Spleen (tissue), 11 donors: ENCODE measurements around the gene ARL6IP4. TPM values are rescaled to one million over a fixed set of nuclear protein-coding genes. Genes with fewer than 3 reads are reported as not detected.
A peak's percentile ranks its signal among the peaks of the same experiment; 100 is the strongest.

Experiments
- DNase-seq: peaks from one replicate; pipeline ENCODE4 v3.0.0-alpha.2; 2020
- H3K27ac ChIP-seq, 8 donors: fragments of 200-600 bp; sonication (generic) in 7 of 8; 1 replicate in 4 of 8; 2 replicates in 4 of 8; pipeline versions ENCODE4 v1.5.0 to v1.8.0; 2016 to 2021; ENCODE audit warnings: inconsistent platforms in 4 of 8, mild to moderate bottlenecking in 4 of 8, moderate library complexity in 1 of 8
- H3K27me3 ChIP-seq, 7 donors: fragments of 200-600 bp; sonication (generic) in 6 of 7; replicated peaks in 1 of 7; 1 replicate in 4 of 7; 2 replicates in 3 of 7; pipeline versions ENCODE4 v1.5.0 to v1.8.0; 2016 to 2021; ENCODE audit warnings: inconsistent platforms in 3 of 7, mild to moderate bottlenecking in 1 of 7
- H3K36me3 ChIP-seq, 6 donors: fragments of 200-600 bp; sonication (generic) in 5 of 6; 1 replicate in 4 of 6; 2 replicates in 2 of 6; pipeline versions ENCODE4 v1.5.0 to v1.8.0; 2016 to 2021; ENCODE audit warnings: inconsistent platforms in 2 of 6
- H3K4me1 ChIP-seq, 6 donors: fragments of 200-600 bp; sonication (generic) in 5 of 6; 1 replicate in 3 of 6; 2 replicates in 3 of 6; pipeline versions ENCODE4 v1.5.0 to v1.8.0; 2016 to 2021; ENCODE audit warnings: inconsistent platforms in 3 of 6
- H3K4me3 ChIP-seq, 8 donors: fragments of 200-600 bp; sonication (generic) in 7 of 8; 1 replicate in 4 of 8; 2 replicates in 4 of 8; pipeline versions ENCODE4 v1.5.0 to v1.8.0; 2016 to 2021; ENCODE audit warnings: inconsistent platforms in 4 of 8, mild to moderate bottlenecking in 4 of 8, moderate library complexity in 2 of 8
- H3K9me3 ChIP-seq, 8 donors: fragments of 200-600 bp; sonication (generic) in 7 of 8; 1 replicate in 4 of 8; 2 replicates in 4 of 8; pipeline versions ENCODE4 v1.5.0 to v1.8.0; 2016 to 2021; ENCODE audit warnings: inconsistent platforms in 4 of 8
- POLR2A ChIP-seq, 3 donors: fragments of 450-650 bp; IDR thresholded peaks; one replicate each; pipeline ENCODE4 v1.5.1; 2017; ENCODE audit warnings: antibody characterized with exemption in 3 of 3, mild to moderate bottlenecking in 1 of 3
- POLR2AphosphoS5 ChIP-seq, 3 donors: sonication (generic); formaldehyde crosslinking; IDR thresholded peaks; one replicate each; pipeline ENCODE4 v1.5.1; 2017; ENCODE audit warnings: antibody characterized with exemption in 3 of 3
- WGBS, 5 donors: extraction: QIAGEN DNeasy Blood & Tissue Kit in 3 of 5; methylation state at CpG; one replicate each; pipeline versions ENCODE4 v1.1.5 to v1.1.7; 2013 to 2018; 5-methylcytosine and 5-hydroxymethylcytosine counted together
- intact Hi-C: fragments of 100-400 bp; cut with DNase I; formaldehyde crosslinking; loops from one replicate; pipeline ENCODE4 v1.15.0; 2023; ENCODE audit warnings: low total_unique reads
- polyA plus RNA-seq, 3 donors: library from polyadenylated mRNA; stranded (reverse); fragments of 200-250 nt; gene quantifications; one replicate each; pipeline ENCODE4 v1.2.1, GENCODE V29; 2013
- total RNA-seq, 7 donors: library from RNA; depleted of rRNA in 3 of 7; stranded (reverse); fragments of >200 nt in 3 of 7; fragmentation: NEBNext Ultra II Directional in 4 of 7; extraction: Animal tissue kit (Norgen Biotek cat#: 25700) in 4 of 7; gene quantifications; one replicate each; pipeline versions ENCODE4 v1.1.0 to v1.2.1, GENCODE V29; 2016 to 2021
- TF ChIP-seq, protein P1 (sequence below), 11 experiments: fragments of 200-600 bp in 7 of 11; fragments of 450-650 bp in 4 of 11; sonication (generic) in 4 of 11; IDR thresholded peaks in 8 of 11; conservative IDR thresholded peaks in 3 of 11; 1 replicate in 7 of 11; 2 replicates in 4 of 11; pipeline versions ENCODE4 v1.4.0 to v1.8.0; 2016 to 2021; ENCODE audit warnings: antibody characterized with exemption in 11 of 11, inconsistent platforms in 4 of 11, mild to moderate bottlenecking in 1 of 11
- donor health status: healthy with polysubstance abuse.
- donor health status: DM: no; HTN: no; CAD: no; lungs with moderate emphysema.
- donor health status: DM: no; HTN: no; CAD: no.
- donor health status: Bipolar disorder and iron deficiency.
- donor health status: healthy.
- donor health status: DM: no; HTN: no; CAD: no.
- donor health status: DM: yes; HTN: yes; CAD: no.

Gene ARL6IP4
- total and polyA plus RNA-seq, 10 donors: 150 to 419 (median 197) TPM

DNA sequence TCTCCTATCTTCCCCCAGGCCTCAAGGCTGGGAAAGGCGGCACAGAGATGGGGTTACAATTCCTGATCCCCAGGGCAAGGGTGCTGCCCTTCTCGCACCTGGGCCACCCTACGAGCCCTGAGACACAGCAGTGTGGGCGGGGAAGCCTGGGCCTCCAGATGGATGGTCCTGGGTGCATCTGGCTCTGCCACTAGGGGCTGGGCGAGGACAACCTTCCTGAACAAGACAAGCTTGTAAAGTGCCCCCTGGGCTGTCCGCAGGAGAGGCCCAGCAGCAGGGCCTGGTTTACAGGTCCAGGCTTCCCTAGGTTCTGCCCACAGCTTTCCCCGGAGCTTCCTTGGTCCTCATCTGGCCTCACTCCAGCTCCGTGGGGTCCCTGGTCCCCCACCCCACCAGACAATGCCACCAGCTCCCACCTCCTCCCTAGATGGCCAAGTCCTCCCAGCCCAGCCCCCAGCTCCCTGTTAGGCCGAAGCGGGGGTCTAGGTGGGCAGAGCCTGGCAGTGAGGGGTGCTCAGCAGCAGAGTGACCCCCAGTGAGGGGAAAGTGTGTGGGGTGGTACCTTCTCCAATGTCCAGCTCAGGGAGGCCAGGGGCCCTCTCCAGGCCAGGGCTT lies 8.9 kb downstream of the ARL6IP4 start:
- intact Hi-C loops: loop anchor here (10.0 kb wide), 1 partner anchor 155 kb away; no protein-coding TSS in a partner anchor

GRCh38 chr12:122989874-122990419 lies 9.5 kb downstream of the ARL6IP4 start:
- intact Hi-C loops: loop anchor here (10.0 kb wide), 1 partner anchor 155 kb away; no protein-coding TSS in a partner anchor
- WGBS, 5 donors: 88 to 98% (median 95%) methylated on average over 14 to 22 of the region's 22 CpGs
- no peak overlapping the region for H3K4me3 ChIP-seq
- H3K9me3 ChIP-seq: no peaks in the 10 kb centered on the region
- H3K36me3 ChIP-seq: peaks cover 0 to 65% (median 21%) of the 10 kb centered on the region in 6 donors
- H3K4me1 ChIP-seq: peaks cover 0 to 21% (median 13%) of the 10 kb centered on the region in 6 donors
- H3K27ac ChIP-seq: no peak overlapping the region
- no peak for DNase-seq
- TF ChIP-seq, protein P1, sequence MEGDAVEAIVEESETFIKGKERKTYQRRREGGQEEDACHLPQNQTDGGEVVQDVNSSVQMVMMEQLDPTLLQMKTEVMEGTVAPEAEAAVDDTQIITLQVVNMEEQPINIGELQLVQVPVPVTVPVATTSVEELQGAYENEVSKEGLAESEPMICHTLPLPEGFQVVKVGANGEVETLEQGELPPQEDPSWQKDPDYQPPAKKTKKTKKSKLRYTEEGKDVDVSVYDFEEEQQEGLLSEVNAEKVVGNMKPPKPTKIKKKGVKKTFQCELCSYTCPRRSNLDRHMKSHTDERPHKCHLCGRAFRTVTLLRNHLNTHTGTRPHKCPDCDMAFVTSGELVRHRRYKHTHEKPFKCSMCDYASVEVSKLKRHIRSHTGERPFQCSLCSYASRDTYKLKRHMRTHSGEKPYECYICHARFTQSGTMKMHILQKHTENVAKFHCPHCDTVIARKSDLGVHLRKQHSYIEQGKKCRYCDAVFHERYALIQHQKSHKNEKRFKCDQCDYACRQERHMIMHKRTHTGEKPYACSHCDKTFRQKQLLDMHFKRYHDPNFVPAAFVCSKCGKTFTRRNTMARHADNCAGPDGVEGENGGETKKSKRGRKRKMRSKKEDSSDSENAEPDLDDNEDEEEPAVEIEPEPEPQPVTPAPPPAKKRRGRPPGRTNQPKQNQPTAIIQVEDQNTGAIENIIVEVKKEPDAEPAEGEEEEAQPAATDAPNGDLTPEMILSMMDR (IDR thresholded peaks at IDR 0.05 in 8 of 11, conservative IDR thresholded peaks at IDR 0.05 in 3 of 11): no peak
- TF ChIP-seq POLR2AphosphoS5 (IDR thresholded peaks at IDR 0.05): no peak
- no peak for TF ChIP-seq POLR2A (IDR thresholded peaks at IDR 0.05)
- H3K27me3 ChIP-seq: no peaks in the 10 kb centered on the region

More for the DNA sequence above, 8.9 kb downstream of the ARL6IP4 start:
- no peak for DNase-seq
- WGBS, 5 donors: 90 to 97% (median 94%) methylated on average over 10 of the region's 10 CpGs
- H3K4me1 ChIP-seq: peaks cover 6 to 28% (median 20%) of the 10 kb centered on the region in 6 donors
- H3K27ac ChIP-seq: no peak overlapping the region
- H3K9me3 ChIP-seq: no peaks in the 10 kb centered on the region
- no peak overlapping the region for H3K4me3 ChIP-seq
- H3K27me3 ChIP-seq: no peaks in the 10 kb centered on the region
- TF ChIP-seq POLR2A (IDR thresholded peaks at IDR 0.05): no peak
- TF ChIP-seq, protein P1 (IDR thresholded peaks at IDR 0.05 in 8 of 11, conservative IDR thresholded peaks at IDR 0.05 in 3 of 11): no peak
- TF ChIP-seq POLR2AphosphoS5 (IDR thresholded peaks at IDR 0.05): no peak
- H3K36me3 ChIP-seq: peaks cover 0 to 65% (median 21%) of the 10 kb centered on the region in 6 donors

- H3K9me3 ChIP-seq: no peaks in the 10 kb centered on the region
- H3K4me1 ChIP-seq: peaks cover 0 to 15% (median 7%) of the 10 kb centered on the region in 6 donors
- no peak for DNase-seq
- no peaks in the 10 kb centered on the region for H3K27me3 ChIP-seq
- peaks cover 0 to 64% (median 21%) of the 10 kb centered on the region in 6 donors for H3K36me3 ChIP-seq
- H3K27ac ChIP-seq: no peak overlapping the region
- TF ChIP-seq POLR2A (IDR thresholded peaks at IDR 0.05): no peak
- TF ChIP-seq, protein P1 (IDR thresholded peaks at IDR 0.05 in 8 of 11, conservative IDR thresholded peaks at IDR 0.05 in 3 of 11): no peak
- no peak for TF ChIP-seq POLR2AphosphoS5 (IDR thresholded peaks at IDR 0.05)
- 87 to 93% (median 91%) methylated on average over 10 to 13 of the region's 13 CpGs for WGBS, 5 donors
- H3K4me3 ChIP-seq: no peak overlapping the region
- intact Hi-C loops: no loop called here
Observed at GRCh38 chr12:122990561-122990960, 10.1 kb downstream of the ARL6IP4 start.

DNA sequence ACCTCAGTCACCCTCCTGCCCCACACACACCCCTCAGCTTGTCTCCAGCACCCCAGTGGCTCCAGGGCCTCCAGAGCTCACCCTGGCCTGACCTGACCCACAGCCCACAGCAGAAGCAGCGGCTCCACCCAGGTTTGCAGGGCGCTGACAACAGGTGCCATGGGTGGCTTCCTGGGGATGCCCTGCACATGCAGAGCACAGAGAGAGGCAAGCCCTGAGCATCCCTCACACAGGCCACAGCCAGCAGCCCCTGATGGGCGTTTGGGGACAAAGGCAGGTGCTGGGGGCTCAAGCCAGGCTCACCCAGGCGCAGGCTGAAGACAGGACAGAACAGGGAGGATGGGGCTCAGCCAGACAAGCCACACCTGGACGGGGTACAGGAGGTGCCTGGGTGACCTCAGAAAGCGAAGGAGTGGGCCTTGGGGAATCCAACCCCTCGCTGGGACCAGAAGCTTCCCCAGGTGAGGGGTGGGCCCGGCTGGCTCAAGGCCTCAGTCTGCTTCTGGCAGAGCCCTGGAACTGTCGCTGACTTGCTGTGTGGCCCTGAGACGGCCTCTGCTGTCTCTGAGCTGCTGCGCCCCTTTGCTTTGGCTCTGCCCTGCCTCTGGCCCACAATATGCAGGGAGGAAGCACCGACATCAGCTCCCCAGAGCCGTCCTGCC lies 10.6 kb downstream of the ARL6IP4 start:
- DNase-seq: peak; percentile 72
- no peak overlapping the region for H3K27ac ChIP-seq
- no peak for TF ChIP-seq POLR2AphosphoS5 (IDR thresholded peaks at IDR 0.05)
- TF ChIP-seq POLR2A (IDR thresholded peaks at IDR 0.05): no peak
- TF ChIP-seq, protein P1 (IDR thresholded peaks at IDR 0.05 in 8 of 11, conservative IDR thresholded peaks at IDR 0.05 in 3 of 11): no peak
- no peaks in the 10 kb centered on the region for H3K27me3 ChIP-seq
- H3K4me3 ChIP-seq: no peak overlapping the region
- peaks cover 0 to 59% (median 17%) of the 10 kb centered on the region in 6 donors for H3K36me3 ChIP-seq
- WGBS, 5 donors: 87 to 96% (median 89%) methylated on average over 11 to 13 of the region's 13 CpGs
- peaks cover 0 to 14% (median 3%) of the 10 kb centered on the region in 6 donors for H3K4me1 ChIP-seq
- no peaks in the 10 kb centered on the region for H3K9me3 ChIP-seq
- intact Hi-C loops: no loop called here
